ENCODE measurements around the gene RRP15. TPM values are rescaled to one million over a fixed set of nuclear protein-coding genes. Genes with fewer than 3 reads are reported as not detected.

Gene RRP15
- total and polyA plus RNA-seq, 9 of the 15 experiments (the other 6 are each of a cell fraction or from before 2014, with no cell fraction given) = 9.5 to 58.1 (median 29.3) TPM

DNA sequence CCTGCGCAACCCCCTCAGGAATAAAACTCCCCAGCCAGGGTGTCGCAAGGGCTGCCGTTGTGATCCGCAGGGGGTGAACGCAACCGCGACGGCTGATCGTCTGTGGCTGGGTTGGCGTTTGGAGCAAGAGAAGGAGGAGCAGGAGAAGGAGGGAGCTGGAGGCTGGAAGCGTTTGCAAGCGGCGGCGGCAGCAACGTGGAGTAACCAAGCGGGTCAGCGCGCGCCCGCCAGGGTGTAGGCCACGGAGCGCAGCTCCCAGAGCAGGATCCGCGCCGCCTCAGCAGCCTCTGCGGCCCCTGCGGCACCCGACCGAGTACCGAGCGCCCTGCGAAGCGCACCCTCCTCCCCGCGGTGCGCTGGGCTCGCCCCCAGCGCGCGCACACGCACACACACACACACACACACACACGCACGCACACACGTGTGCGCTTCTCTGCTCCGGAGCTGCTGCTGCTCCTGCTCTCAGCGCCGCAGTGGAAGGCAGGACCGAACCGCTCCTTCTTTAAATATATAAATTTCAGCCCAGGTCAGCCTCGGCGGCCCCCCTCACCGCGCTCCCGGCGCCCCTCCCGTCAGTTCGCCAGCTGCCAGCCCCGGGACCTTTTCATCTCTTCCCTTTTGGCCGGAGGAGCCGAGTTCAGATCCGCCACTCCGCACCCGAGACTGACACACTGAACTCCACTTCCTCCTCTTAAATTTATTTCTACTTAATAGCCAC lies 60.7 kb downstream of the RRP15 start (continued):
- TF ChIP-seq ELF4 (CRISPR knock-in tag; IDR thresholded peaks at IDR 0.05) = no peak
- TF ChIP-seq ZNF282 (CRISPR knock-in tag; IDR thresholded peaks at IDR 0.05) = 0 out of 2 replicates have a peak, but pooled peaks have one; percentile 34
- no peak; the same call in 1 of the 2 replicates for TF ChIP-seq RBFOX2 (IDR thresholded peaks at IDR 0.05; ENCODE audit: low read depth, low read length)
- no peak for TF ChIP-seq ZNF197 (CRISPR knock-in tag; IDR thresholded peaks at IDR 0.05; ENCODE audit: low read depth)
- TF ChIP-seq GATA2 (CRISPR knock-in tag; IDR thresholded peaks at IDR 0.05) = no peak
- peak; percentile 1 for TF ChIP-seq CTCFL (IDR thresholded peaks at IDR 0.05; ENCODE audit: borderline replicate concordance, insufficient read depth, low read depth, low read length, poor library complexity, severe bottlenecking)
- peak; percentile 71 to 77 for TF ChIP-seq NRF1 (conservative IDR thresholded peaks at IDR 0.05 in 1 of 2, IDR thresholded peaks at IDR 0.05 in 1 of 2)
- TF ChIP-seq E2F6 (IDR thresholded peaks at IDR 0.05; ENCODE audit: borderline replicate concordance in 1 of 2, extremely low read depth in 1 of 2, insufficient read depth in 1 of 2, insufficient read length in 1 of 2, low read depth in 1 of 2, low read length in 1 of 2, poor library complexity in 1 of 2, severe bottlenecking in 1 of 2) = peak in 1 of 2 experiments; percentile 61
- TF ChIP-seq ZFX (CRISPR knock-in tag; IDR thresholded peaks at IDR 0.05) = peak; percentile 52; the same call in 1 of the 2 replicates
- 0 out of 2 replicates have a peak, but pooled peaks have one; percentile 36 for TF ChIP-seq CEBPG (CRISPR knock-in tag; IDR thresholded peaks at IDR 0.05)
- no peak for TF ChIP-seq CEBPG (tag; conservative IDR thresholded peaks at IDR 0.05 in 1 of 2, IDR thresholded peaks at IDR 0.05 in 1 of 2)
- TF ChIP-seq SETDB1 (IDR thresholded peaks at IDR 0.05; ENCODE audit: low read length) = no peak
- TF ChIP-seq MAZ (CRISPR knock-in tag; conservative IDR thresholded peaks at IDR 0.05 in 1 of 2, IDR thresholded peaks at IDR 0.05 in 1 of 2) = peak; percentile 10 to 50; a peak in 1 of 4 replicates
- no peak for TF ChIP-seq MNT (conservative IDR thresholded peaks at IDR 0.05)
- TF ChIP-seq ZNF212 (CRISPR knock-in tag; IDR thresholded peaks at IDR 0.05) = no peak
- TF ChIP-seq ZBTB33 (CRISPR knock-in tag; IDR thresholded peaks at IDR 0.05) = peak; percentile 48; the same call in 1 of the 2 replicates
- TF ChIP-seq RB1 (IDR thresholded peaks at IDR 0.05; ENCODE audit: low read depth) = peak; percentile 38; the same call in 1 of the 2 replicates
- TF ChIP-seq ZNF408 (CRISPR knock-in tag; IDR thresholded peaks at IDR 0.05; ENCODE audit: low read depth) = no peak
- TF ChIP-seq MAX (CRISPR knock-in tag; IDR thresholded peaks at IDR 0.05) = 0 out of 2 replicates have a peak, but pooled peaks have one; percentile 6

All from K562 (cell line).